ENCODE measurements around the gene EPN2.

GRCh38 chr17:19260958-19261357 lies 23.8 kb downstream of the EPN2 start:
- TF ChIP-seq CTCF (IDR thresholded peaks at IDR 0.05) (no peak), EP300 (IDR thresholded peaks at IDR 0.05) (no peak), POLR2A (IDR thresholded peaks at IDR 0.05; ENCODE audit: low read depth) (no peak)

Data from esophagus muscularis mucosa (tissue), 4 donors.